HepG2 (cell line): Measurements from ENCODE around the gene HPD. TPM values are rescaled to one million over a fixed set of nuclear protein-coding genes. Genes with fewer than 3 reads are reported as not detected.

ENCODE experiments used
- BCL3 ChIP-seq: sonication (generic); formaldehyde crosslinking; IDR thresholded peaks from 2 replicates; pipeline ENCODE4 v1.5.1; 2020; ENCODE audit warnings: mild to moderate bottlenecking, missing genetic modification reagents, moderate library complexity
- DZIP1 ChIP-seq: sonication (generic); formaldehyde crosslinking; IDR thresholded peaks from 2 replicates; pipeline ENCODE4 v1.5.0; 2020; ENCODE audit warnings: mild to moderate bottlenecking, missing genetic modification reagents
- IRF2 ChIP-seq: IDR thresholded peaks from 2 replicates; pipeline ENCODE4 v1.6.1; 2018; ENCODE audit warnings: missing genetic modification reagents, missing compliant biosample characterization
- MLX ChIP-seq: IDR thresholded peaks from 2 replicates; pipeline ENCODE4 v1.6.1; 2016
- NR2F6 ChIP-seq, 2 experiments: IDR thresholded peaks; 2 replicates each; pipeline ENCODE4 v1.6.1; 2016; ENCODE audit warnings: antibody characterized with exemption in 1 of 2, mild to moderate bottlenecking in 1 of 2
- THAP8 ChIP-seq: sonication (generic); formaldehyde crosslinking; IDR thresholded peaks from 2 replicates; pipeline ENCODE4 v1.5.1; 2020; ENCODE audit warnings: missing genetic modification reagents, mild to moderate bottlenecking, borderline replicate concordance
- TRIM22 ChIP-seq: fragments of 450-650 bp; IDR thresholded peaks from 2 replicates; pipeline ENCODE4 v1.6.1; 2017
- USF2 ChIP-seq, 2 experiments: sonication (generic) in 1 of 2; formaldehyde crosslinking in 1 of 2; IDR thresholded peaks; 2 replicates each; pipeline versions ENCODE4 v1.5.1 to v1.6.1; 2011 to 2020; ENCODE audit warnings: borderline replicate concordance in 1 of 2, low read depth in 1 of 2, low read length in 1 of 2, mild to moderate bottlenecking in 1 of 2, missing genetic modification reagents in 1 of 2, moderate library complexity in 1 of 2
- ZNF567 ChIP-seq: sonication (generic); formaldehyde crosslinking; IDR thresholded peaks from 2 replicates; pipeline ENCODE4 v1.8.1; 2023; ENCODE audit warnings: mild to moderate bottlenecking, missing genetic modification reagents, borderline replicate concordance
- ZNF576 ChIP-seq: sonication (generic); formaldehyde crosslinking; IDR thresholded peaks from 2 replicates; pipeline ENCODE4 v1.4.0; 2020; ENCODE audit warnings: mild to moderate bottlenecking, missing genetic modification reagents
- ZNF7 ChIP-seq: IDR thresholded peaks from 2 replicates; pipeline ENCODE4 v1.6.1; 2016; ENCODE audit warnings: missing biosample characterization, missing genetic modification reagents
- polyA plus RNA-seq, 8 experiments: library from polyadenylated mRNA; depleted of rRNA in 3 of 8; stranded (reverse) in 7 of 8; unstranded in 1 of 8; fragments of >200 nt; fragmentation: Illumina TruSeq in 4 of 8; extraction: Trizol in 4 of 8; gene quantifications; 2 replicates each; pipeline versions ENCODE4 v1.2.1 to v1.2.3, GENCODE V29; 2011 to 2016; ENCODE audit warnings: low read depth in 4 of 8, missing spikeins in 1 of 8, mixed read lengths in 1 of 8; ENCODE audit not compliant: insufficient read depth in 1 of 8
- total RNA-seq, 5 experiments: library from RNA; depleted of rRNA; stranded (reverse); fragments of >200 nt; fragmentation: Illumina TruSeq; extraction: Trizol; gene quantifications; 2 replicates each; pipeline ENCODE4 v1.2.3, GENCODE V29; 2016; ENCODE audit warnings: low read depth in 1 of 5
- TF ChIP-seq, protein P1 (sequence below): sonication (generic); formaldehyde crosslinking; conservative IDR thresholded peaks from 2 replicates; pipeline ENCODE4 v1.4.0; 2020; ENCODE audit warnings: missing genetic modification reagents
- TF ChIP-seq, protein P2 (sequence below): sonication (generic); formaldehyde crosslinking; IDR thresholded peaks from 2 replicates; pipeline ENCODE4 v1.4.0; 2020; ENCODE audit warnings: missing genetic modification reagents, low read depth, mild to moderate bottlenecking, borderline replicate concordance

The HPD gene
- total and polyA plus RNA-seq, 2 of the 13 experiments (the other 11 are each of a cell fraction or from before 2014, with no cell fraction given): 120 to 195 TPM

DNA sequence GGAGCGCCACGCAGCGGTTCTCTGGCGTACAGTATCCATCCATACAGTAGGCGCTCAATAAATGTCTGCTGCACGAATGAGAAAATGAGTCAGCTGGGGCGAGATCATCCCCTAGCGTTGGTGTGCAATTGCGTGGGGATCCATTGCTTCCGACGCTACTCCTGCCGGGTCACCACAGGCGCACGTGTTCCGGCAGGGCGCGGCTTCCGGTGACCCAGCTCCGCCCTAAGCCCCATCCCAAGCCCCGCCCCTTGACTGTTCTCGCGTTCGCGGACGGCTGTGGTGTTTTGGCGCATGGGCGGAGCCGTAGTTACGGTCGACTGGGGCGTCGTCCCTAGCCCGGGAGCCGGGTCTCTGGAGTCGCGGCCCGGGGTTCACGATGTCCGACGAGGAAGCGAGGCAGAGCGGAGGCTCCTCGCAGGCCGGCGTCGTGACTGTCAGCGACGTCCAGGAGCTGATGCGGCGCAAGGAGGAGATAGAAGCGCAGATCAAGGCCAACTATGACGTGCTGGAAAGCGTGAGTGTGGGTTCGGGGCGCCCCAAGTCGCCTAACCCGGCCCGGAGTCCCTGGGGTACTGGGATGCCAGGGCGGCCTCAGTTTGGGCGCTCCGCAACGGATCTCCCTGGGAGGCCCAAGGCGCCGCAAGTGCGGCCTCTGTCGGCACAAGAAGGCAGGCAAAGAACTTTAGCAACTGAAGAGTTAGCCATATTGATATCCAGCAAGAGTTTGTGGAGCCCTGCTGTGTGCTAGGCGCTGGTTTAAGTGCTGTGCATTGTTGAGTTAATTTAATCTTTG is 30.0 kb upstream of the HPD start, which contains the start of gene PSMD9 (continued):
- TF ChIP-seq DZIP1 (CRISPR knock-in tag): peak; percentile 73; the same call in 1 of the 2 replicates
- no peak for TF ChIP-seq TRIM22
- TF ChIP-seq, protein P1, sequence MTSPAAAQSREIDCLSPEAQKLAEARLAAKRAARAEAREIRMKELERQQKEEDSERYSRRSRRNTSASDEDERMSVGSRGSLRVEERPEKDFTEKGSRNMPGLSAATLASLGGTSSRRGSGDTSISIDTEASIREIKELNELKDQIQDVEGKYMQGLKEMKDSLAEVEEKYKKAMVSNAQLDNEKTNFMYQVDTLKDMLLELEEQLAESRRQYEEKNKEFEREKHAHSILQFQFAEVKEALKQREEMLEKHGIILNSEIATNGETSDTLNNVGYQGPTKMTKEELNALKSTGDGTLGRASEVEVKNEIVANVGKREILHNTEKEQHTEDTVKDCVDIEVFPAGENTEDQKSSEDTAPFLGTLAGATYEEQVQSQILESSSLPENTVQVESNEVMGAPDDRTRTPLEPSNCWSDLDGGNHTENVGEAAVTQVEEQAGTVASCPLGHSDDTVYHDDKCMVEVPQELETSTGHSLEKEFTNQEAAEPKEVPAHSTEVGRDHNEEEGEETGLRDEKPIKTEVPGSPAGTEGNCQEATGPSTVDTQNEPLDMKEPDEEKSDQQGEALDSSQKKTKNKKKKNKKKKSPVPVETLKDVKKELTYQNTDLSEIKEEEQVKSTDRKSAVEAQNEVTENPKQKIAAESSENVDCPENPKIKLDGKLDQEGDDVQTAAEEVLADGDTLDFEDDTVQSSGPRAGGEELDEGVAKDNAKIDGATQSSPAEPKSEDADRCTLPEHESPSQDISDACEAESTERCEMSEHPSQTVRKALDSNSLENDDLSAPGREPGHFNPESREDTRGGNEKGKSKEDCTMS (CRISPR knock-in tag): no peak
- TF ChIP-seq IRF2 (CRISPR knock-in tag): peak; percentile 96
- TF ChIP-seq THAP8: peak; percentile 90; the same call in 1 of the 2 replicates
- TF ChIP-seq ZNF7 (CRISPR knock-in tag): no peak
- TF ChIP-seq ZNF567 (CRISPR knock-in tag): peak; percentile 38; the same call in 1 of the 2 replicates
- TF ChIP-seq, protein P2, sequence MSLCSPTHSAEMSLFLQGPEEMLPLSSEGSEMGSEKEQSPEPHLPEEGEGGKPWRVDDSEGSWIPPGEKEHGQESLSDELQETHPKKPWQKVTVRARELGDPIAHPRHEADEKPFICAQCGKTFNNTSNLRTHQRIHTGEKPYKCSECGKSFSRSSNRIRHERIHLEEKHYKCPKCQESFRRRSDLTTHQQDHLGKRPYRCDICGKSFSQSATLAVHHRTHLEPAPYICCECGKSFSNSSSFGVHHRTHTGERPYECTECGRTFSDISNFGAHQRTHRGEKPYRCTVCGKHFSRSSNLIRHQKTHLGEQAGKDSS (CRISPR knock-in tag): peak; percentile 43; the same call in 1 of the 2 replicates
- TF ChIP-seq NR2F6 (IDR thresholded peaks at IDR 0.05): peak; percentile 56
- TF ChIP-seq NR2F6 (CRISPR knock-in tag; IDR thresholded peaks at IDR 0.05): peak; percentile 83
- peak; percentile 78; the same call in 1 of the 2 replicates for TF ChIP-seq ZNF576
- peak; percentile 87 for TF ChIP-seq USF2 (IDR thresholded peaks at IDR 0.05; ENCODE audit: low read depth, low read length)
- TF ChIP-seq USF2 (CRISPR knock-in tag; IDR thresholded peaks at IDR 0.05; ENCODE audit: borderline replicate concordance): peak; percentile 92; the same call in 1 of the 2 replicates
- TF ChIP-seq BCL3 (CRISPR knock-in tag): peak; percentile 91; the same call in 1 of the 2 replicates
- peak; percentile 95 for TF ChIP-seq MLX (CRISPR knock-in tag)
